Measurements from ENCODE around the gene CLPX.

DNA sequence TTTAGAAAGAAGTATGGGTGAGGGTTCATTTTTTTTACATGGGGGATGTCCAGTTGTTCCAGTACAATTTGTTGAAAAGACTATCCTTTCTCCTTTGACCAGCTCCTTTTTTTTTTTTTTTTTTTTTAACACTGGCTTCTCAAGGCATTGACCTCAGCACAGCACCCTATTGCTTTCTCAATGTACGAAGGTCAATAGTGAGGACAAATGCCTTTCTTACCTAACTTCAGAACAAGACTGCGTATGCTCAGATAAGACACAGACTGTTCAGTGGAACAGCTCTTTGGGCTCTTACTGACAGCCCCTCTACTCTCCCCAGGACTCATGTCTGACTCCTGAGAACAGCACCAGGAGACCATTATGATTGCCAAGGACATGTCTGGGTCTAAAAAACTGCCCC is 36.6 kb upstream of the CLPX start:
- no peak for TF ChIP-seq RAD21 (CRISPR knock-in tag; conservative IDR thresholded peaks at IDR 0.05 in 1 of 2, IDR thresholded peaks at IDR 0.05 in 1 of 2)
- TF ChIP-seq, protein P1, sequence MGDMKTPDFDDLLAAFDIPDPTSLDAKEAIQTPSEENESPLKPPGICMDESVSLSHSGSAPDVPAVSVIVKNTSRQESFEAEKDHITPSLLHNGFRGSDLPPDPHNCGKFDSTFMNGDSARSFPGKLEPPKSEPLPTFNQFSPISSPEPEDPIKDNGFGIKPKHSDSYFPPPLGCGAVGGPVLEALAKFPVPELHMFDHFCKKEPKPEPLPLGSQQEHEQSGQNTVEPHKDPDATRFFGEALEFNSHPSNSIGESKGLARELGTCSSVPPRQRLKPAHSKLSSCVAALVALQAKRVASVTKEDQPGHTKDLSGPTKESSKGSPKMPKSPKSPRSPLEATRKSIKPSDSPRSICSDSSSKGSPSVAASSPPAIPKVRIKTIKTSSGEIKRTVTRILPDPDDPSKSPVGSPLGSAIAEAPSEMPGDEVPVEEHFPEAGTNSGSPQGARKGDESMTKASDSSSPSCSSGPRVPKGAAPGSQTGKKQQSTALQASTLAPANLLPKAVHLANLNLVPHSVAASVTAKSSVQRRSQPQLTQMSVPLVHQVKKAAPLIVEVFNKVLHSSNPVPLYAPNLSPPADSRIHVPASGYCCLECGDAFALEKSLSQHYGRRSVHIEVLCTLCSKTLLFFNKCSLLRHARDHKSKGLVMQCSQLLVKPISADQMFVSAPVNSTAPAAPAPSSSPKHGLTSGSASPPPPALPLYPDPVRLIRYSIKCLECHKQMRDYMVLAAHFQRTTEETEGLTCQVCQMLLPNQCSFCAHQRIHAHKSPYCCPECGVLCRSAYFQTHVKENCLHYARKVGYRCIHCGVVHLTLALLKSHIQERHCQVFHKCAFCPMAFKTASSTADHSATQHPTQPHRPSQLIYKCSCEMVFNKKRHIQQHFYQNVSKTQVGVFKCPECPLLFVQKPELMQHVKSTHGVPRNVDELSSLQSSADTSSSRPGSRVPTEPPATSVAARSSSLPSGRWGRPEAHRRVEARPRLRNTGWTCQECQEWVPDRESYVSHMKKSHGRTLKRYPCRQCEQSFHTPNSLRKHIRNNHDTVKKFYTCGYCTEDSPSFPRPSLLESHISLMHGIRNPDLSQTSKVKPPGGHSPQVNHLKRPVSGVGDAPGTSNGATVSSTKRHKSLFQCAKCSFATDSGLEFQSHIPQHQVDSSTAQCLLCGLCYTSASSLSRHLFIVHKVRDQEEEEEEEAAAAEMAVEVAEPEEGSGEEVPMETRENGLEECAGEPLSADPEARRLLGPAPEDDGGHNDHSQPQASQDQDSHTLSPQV (IDR thresholded peaks at IDR 0.05): no peak
- no peak for TF ChIP-seq ZNF785 (CRISPR knock-in tag; IDR thresholded peaks at IDR 0.05)
- no peak for TF ChIP-seq POLR2A (conservative IDR thresholded peaks at IDR 0.05)
- no peak for TF ChIP-seq GABPA (tag; conservative IDR thresholded peaks at IDR 0.05; ENCODE audit: low read depth)
- TF ChIP-seq, protein P2, sequence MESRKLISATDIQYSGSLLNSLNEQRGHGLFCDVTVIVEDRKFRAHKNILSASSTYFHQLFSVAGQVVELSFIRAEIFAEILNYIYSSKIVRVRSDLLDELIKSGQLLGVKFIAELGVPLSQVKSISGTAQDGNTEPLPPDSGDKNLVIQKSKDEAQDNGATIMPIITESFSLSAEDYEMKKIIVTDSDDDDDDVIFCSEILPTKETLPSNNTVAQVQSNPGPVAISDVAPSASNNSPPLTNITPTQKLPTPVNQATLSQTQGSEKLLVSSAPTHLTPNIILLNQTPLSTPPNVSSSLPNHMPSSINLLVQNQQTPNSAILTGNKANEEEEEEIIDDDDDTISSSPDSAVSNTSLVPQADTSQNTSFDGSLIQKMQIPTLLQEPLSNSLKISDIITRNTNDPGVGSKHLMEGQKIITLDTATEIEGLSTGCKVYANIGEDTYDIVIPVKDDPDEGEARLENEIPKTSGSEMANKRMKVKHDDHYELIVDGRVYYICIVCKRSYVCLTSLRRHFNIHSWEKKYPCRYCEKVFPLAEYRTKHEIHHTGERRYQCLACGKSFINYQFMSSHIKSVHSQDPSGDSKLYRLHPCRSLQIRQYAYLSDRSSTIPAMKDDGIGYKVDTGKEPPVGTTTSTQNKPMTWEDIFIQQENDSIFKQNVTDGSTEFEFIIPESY (CRISPR knock-in tag; IDR thresholded peaks at IDR 0.05): no peak
- TF ChIP-seq ZNF707 (CRISPR knock-in tag; conservative IDR thresholded peaks at IDR 0.05): no peak
- TF ChIP-seq ZNF507 (tag; conservative IDR thresholded peaks at IDR 0.05): no peak
- no peak for TF ChIP-seq BRD9 (IDR thresholded peaks at IDR 0.05; ENCODE audit: low read depth, partially characterized antibody)
- no peak for TF ChIP-seq RFX1 (IDR thresholded peaks at IDR 0.05)
- TF ChIP-seq ZBTB34 (CRISPR knock-in tag; IDR thresholded peaks at IDR 0.05): no peak
- no peak for TF ChIP-seq PKNOX1 (IDR thresholded peaks at IDR 0.05)
- no peak for TF ChIP-seq NR3C1 (CRISPR knock-in tag; IDR thresholded peaks at IDR 0.05)
- TF ChIP-seq, protein P3, sequence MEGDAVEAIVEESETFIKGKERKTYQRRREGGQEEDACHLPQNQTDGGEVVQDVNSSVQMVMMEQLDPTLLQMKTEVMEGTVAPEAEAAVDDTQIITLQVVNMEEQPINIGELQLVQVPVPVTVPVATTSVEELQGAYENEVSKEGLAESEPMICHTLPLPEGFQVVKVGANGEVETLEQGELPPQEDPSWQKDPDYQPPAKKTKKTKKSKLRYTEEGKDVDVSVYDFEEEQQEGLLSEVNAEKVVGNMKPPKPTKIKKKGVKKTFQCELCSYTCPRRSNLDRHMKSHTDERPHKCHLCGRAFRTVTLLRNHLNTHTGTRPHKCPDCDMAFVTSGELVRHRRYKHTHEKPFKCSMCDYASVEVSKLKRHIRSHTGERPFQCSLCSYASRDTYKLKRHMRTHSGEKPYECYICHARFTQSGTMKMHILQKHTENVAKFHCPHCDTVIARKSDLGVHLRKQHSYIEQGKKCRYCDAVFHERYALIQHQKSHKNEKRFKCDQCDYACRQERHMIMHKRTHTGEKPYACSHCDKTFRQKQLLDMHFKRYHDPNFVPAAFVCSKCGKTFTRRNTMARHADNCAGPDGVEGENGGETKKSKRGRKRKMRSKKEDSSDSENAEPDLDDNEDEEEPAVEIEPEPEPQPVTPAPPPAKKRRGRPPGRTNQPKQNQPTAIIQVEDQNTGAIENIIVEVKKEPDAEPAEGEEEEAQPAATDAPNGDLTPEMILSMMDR (IDR thresholded peaks at IDR 0.05 in 2 of 3, conservative IDR thresholded peaks at IDR 0.05 in 1 of 3; ENCODE audit: insufficient read depth in 2 of 3, low read depth in 1 of 3, low read length in 3 of 3): no peak

All from K562 (cell line).